ENCODE results near the gene GNAQ.

Gene GNAQ

DNA sequence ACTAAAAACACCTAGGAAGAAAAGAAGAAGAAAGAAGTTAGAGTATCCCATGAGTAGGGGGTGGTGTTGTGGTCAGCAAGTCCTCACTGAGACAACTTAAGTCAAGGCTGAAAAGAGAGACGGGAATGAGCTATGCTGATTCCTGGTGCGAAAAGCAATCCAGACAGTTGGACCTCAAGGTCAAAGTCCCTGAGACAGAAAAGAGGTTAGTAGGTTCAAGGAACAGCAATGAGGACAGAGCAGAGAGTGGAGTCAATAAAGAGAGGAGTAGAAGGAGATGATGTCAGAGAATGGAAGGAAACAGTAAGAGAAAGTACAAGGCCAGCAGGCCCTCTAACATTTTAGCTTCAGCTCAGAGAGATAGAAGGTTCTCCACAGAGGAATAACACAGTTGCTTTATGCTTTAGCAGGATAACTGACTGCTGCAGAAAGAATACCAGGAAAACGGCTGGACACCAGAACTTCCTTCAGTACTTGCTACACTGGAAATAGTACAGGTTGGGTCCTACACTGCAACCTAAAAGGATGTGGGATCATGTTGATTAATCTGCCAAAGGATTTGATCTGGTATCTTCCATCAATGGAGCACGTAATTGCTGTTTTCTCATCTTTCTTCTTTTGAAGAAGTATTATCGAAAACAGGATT lies 43.6 kb downstream of the GNAQ start:
- no peak overlapping the region for H3K27ac ChIP-seq
- no peaks in the 10 kb centered on the region for H3K27me3 ChIP-seq
- TF ChIP-seq, protein P1, sequence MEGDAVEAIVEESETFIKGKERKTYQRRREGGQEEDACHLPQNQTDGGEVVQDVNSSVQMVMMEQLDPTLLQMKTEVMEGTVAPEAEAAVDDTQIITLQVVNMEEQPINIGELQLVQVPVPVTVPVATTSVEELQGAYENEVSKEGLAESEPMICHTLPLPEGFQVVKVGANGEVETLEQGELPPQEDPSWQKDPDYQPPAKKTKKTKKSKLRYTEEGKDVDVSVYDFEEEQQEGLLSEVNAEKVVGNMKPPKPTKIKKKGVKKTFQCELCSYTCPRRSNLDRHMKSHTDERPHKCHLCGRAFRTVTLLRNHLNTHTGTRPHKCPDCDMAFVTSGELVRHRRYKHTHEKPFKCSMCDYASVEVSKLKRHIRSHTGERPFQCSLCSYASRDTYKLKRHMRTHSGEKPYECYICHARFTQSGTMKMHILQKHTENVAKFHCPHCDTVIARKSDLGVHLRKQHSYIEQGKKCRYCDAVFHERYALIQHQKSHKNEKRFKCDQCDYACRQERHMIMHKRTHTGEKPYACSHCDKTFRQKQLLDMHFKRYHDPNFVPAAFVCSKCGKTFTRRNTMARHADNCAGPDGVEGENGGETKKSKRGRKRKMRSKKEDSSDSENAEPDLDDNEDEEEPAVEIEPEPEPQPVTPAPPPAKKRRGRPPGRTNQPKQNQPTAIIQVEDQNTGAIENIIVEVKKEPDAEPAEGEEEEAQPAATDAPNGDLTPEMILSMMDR (IDR thresholded peaks at IDR 0.05) = no peak
- DNase-seq = no peak
- H3K9me3 ChIP-seq = no peaks in the 10 kb centered on the region
- H3K4me1 ChIP-seq = peaks cover 0 to 30% (median 11%) of the 10 kb centered on the region in 4 donors
- no peaks in the 10 kb centered on the region for H3K36me3 ChIP-seq
- intact Hi-C loops (cut with DNase I; ENCODE audit: low total_unique reads) = no loop called here
- no peak overlapping the region for H3K4me3 ChIP-seq

DNA sequence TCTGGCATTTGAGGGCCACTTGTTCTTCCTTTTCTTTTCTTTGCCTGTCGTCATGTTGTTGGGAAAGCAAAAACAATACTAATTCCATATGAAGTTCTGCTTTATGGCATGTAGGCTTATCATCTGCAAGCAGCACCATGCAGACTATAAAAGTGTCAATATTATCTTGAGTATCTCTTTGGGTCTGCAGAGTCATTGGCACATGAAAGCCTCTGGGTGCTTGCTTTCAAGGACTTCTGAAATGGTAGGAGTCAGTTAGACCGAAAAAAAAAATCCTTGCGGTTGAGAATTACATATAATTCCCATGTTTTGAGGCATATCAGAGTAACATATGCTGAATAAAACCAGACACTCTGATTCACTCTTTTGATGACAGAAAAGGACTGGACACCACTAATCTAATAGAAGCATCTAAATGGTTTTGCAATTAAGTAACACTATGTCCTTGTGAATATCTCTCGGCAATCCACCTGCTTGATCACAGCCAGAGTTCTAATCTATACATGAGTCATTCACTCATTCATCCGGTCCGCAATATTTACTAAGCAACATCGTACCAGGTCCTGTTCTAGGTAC lies 44.4 kb downstream of the GNAQ start:
- intact Hi-C loops (cut with DNase I; ENCODE audit: low total_unique reads) = no loop called here
- H3K27ac ChIP-seq = no peak overlapping the region
- H3K9me3 ChIP-seq = no peaks in the 10 kb centered on the region
- peaks cover 0 to 30% (median 12%) of the 10 kb centered on the region in 4 donors for H3K4me1 ChIP-seq
- H3K27me3 ChIP-seq = no peaks in the 10 kb centered on the region
- H3K36me3 ChIP-seq = no peaks in the 10 kb centered on the region
- TF ChIP-seq, protein P1 (IDR thresholded peaks at IDR 0.05) = no peak
- no peak overlapping the region for H3K4me3 ChIP-seq
- DNase-seq = no peak

DNA sequence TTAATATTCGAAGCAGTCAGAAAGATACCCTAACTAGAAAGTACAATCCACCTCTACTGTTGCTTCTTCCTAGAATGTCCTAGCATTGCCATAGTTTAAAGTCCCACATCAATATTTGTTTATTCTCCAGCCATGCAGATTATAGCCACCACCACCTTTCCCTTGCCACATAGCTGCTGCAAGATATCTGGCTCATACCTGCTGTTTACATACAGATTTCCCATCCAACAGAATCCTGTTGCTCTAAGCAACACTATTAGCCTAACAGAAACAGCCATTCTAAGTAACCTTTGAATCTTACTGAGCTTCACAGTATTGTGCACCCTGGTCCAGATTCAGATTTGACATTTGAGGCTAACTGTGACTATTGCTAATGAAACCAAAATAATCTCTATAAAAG lies 45.6 kb downstream of the GNAQ start:
- no peaks in the 10 kb centered on the region for H3K27me3 ChIP-seq
- TF ChIP-seq, protein P1 (IDR thresholded peaks at IDR 0.05) = no peak
- DNase-seq = no peak
- no peaks in the 10 kb centered on the region for H3K36me3 ChIP-seq
- H3K9me3 ChIP-seq = no peaks in the 10 kb centered on the region
- peaks cover 0 to 40% (median 21%) of the 10 kb centered on the region in 4 donors for H3K4me1 ChIP-seq
- H3K4me3 ChIP-seq = no peak overlapping the region
- no peak overlapping the region for H3K27ac ChIP-seq
- intact Hi-C loops (cut with DNase I; ENCODE audit: low total_unique reads) = no loop called here

DNA sequence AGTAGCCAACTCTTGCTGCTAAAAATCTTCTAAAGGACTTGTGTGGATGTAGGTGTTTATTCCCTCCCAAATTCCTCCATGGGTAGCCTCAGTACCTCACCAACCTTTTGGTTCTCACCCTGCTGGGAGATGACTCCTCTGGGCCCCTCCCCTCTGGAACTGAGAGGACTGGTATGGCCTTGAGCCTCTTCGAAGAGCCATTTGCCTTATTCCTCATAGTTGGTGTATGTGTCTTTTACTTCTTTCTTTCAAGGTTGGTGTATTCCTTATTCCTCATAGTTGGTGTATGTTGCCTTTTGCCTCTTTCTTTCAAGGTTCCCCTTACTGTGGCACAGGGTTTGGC lies 48.3 kb downstream of the GNAQ start:
- no peak overlapping the region for H3K4me3 ChIP-seq
- H3K9me3 ChIP-seq = no peaks in the 10 kb centered on the region
- no peak overlapping the region for H3K27ac ChIP-seq
- H3K4me1 ChIP-seq = peaks cover 0 to 31% (median 14%) of the 10 kb centered on the region in 4 donors
- no peak for DNase-seq
- intact Hi-C loops (cut with DNase I; ENCODE audit: low total_unique reads) = no loop called here
- no peaks in the 10 kb centered on the region for H3K36me3 ChIP-seq
- TF ChIP-seq, protein P1 (IDR thresholded peaks at IDR 0.05) = no peak
- no peaks in the 10 kb centered on the region for H3K27me3 ChIP-seq

DNA sequence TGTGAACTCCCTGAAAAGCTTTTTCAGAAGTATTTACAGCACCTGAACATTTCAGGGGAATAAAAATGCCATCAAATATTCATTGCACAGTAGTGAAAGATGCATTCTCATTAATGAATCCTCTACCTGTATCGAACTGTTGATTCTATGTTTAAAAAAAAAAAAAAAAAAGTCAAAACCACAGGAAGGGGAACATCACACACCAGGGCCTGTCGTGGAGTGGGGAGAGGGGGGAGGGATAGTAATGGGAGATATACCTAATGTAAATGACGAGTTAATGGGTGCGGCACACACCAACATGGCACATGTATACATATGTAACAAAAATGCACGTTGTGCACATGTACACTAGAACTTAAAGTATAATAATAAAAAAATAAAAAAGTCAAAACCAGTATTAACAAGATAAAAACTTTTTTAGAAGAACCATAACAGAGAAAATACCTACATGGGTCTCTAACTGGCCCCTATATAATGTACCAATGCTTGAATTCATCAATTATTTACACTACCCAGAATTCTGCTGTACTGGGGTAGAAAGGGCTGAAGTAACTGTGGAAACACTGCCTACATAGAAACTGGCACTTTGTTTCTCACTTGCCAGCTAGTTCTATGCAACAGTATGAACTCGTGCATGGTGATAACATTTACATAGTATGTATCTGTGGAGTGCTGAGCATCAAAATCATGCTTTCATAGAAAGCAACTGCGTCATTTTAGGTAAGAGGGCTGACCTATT lies 48.9 kb downstream of the GNAQ start:
- Histone ChIP-seq H3K27ac (no peak overlapping the region), H3K4me1 (peaks cover 0 to 32% (median 14%) of the 10 kb centered on the region in 4 donors), H3K4me3 (no peak overlapping the region), H3K27me3 (no peaks in the 10 kb centered on the region), H3K9me3 (no peaks in the 10 kb centered on the region), H3K36me3 (no peaks in the 10 kb centered on the region)
- DNase-seq = no peak
- intact Hi-C loops (cut with DNase I; ENCODE audit: low total_unique reads) = no loop called here
- TF ChIP-seq, protein P1 (IDR thresholded peaks at IDR 0.05) = no peak

Measured in tibial artery (tissue), 4 donors.